PC-3 (cell line): ENCODE data around the gene ZNF366. TPM values are rescaled to one million over a fixed set of nuclear protein-coding genes. Genes with fewer than 3 reads are reported as not detected.

Source experiments
- ATAC-seq: fragments of 200-7000 bp; cut with Tn5 transposase; 2 replicates; pipeline ENCODE4 v1.9.1; 2020; ENCODE audit warnings: mild to moderate bottlenecking, moderate library complexity
- BruUV-seq: library from RNA; stranded (reverse); fragments of 400-500 nt; replicated peaks from 2 replicates; lab custom pipeline; 2021; lab: Mats Ljungman, UMichigan
- CTCF ChIA-PET: fragments of 300-600 bp; sonication (Branson Sonifier 250); formaldehyde crosslinking; loops from one replicate; lab custom pipeline; 2022; ENCODE audit warnings: antibody characterized with exemption; lab: Charles Lee
- POLR2A ChIA-PET: fragments of 300-600 bp; sonication (Branson Sonifier 250); formaldehyde crosslinking; loops from one replicate; lab custom pipeline; 2022; ENCODE audit warnings: antibody characterized with exemption; ENCODE audit not compliant: unreplicated experiment; lab: Charles Lee
- DNase-seq: peaks from one replicate; pipeline ENCODE4 v3.0.0-alpha.2; 2015
- H2AFZ ChIP-seq: fragments of 300-600 bp; sonication (generic); 2 replicates; pipeline ENCODE4 v1.6.0; 2016; ENCODE audit warnings: antibody characterized with exemption, low read length
- H3F3A ChIP-seq: fragments of 300-600 bp; sonication (generic); one replicate; pipeline ENCODE4 v1.6.0; 2017; ENCODE audit warnings: antibody characterized with exemption, low read length, control low read depth, mild to moderate bottlenecking; ENCODE audit not compliant: unreplicated experiment
- H3K27ac ChIP-seq: fragments of 300-600 bp; sonication (generic); 2 replicates; pipeline ENCODE4 v1.5.1; 2016; ENCODE audit warnings: mild to moderate bottlenecking, low read length
- H3K27me3 ChIP-seq: fragments of 300-600 bp; sonication (generic); 2 replicates; pipeline ENCODE4 v1.6.1; 2016; ENCODE audit warnings: low read length, mixed read lengths
- H3K36me3 ChIP-seq: fragments of 300-600 bp; sonication (generic); 2 replicates; pipeline ENCODE4 v1.6.1; 2016; ENCODE audit warnings: low read depth, mixed run types, low read length, mixed read lengths
- H3K4me1 ChIP-seq: fragments of 300-600 bp; sonication (generic); 2 replicates; pipeline ENCODE4 v1.5.1; 2016; ENCODE audit warnings: low read length; ENCODE audit not compliant: insufficient read depth
- H3K4me2 ChIP-seq: fragments of 300-600 bp; sonication (generic); 2 replicates; pipeline ENCODE4 v1.6.0; 2016; ENCODE audit warnings: low read length
- H3K4me3 ChIP-seq: fragments of 300-600 bp; sonication (generic); 2 replicates; pipeline ENCODE4 v1.5.1; 2016; ENCODE audit warnings: mild to moderate bottlenecking, low read length, mixed read lengths
- H3K79me2 ChIP-seq: fragments of 300-600 bp; sonication (generic); 2 replicates; pipeline ENCODE4 v1.6.1; 2017; ENCODE audit warnings: low read length, mixed read lengths
- H3K9ac ChIP-seq: fragments of 300-600 bp; sonication (generic); 2 replicates; pipeline ENCODE4 v1.6.0; 2016; ENCODE audit warnings: mild to moderate bottlenecking, low read length
- H3K9me2 ChIP-seq: fragments of 300-600 bp; sonication (generic); replicated peaks from 2 replicates; pipeline ENCODE4 v1.6.1; 2016; ENCODE audit warnings: mixed run types, low read length, mixed read lengths
- H3K9me3 ChIP-seq: fragments of 300-600 bp; sonication (generic); 2 replicates; pipeline ENCODE4 v1.6.1; 2016; ENCODE audit warnings: low read length, mixed read lengths
- H4K20me1 ChIP-seq: fragments of 300-600 bp; sonication (generic); 2 replicates; pipeline ENCODE4 v1.6.1; 2016; ENCODE audit warnings: low read length, mixed read lengths
- EZH2 ChIP-seq: fragments of 300-600 bp; sonication (generic); IDR thresholded peaks from one replicate; pipeline ENCODE4 v1.6.1; 2017; ENCODE audit warnings: antibody characterized with exemption, mild to moderate bottlenecking, low read length; ENCODE audit not compliant: unreplicated experiment
- EZH2phosphoT487 ChIP-seq: fragments of 300-600 bp; sonication (generic); IDR thresholded peaks from 2 replicates; pipeline ENCODE4 v1.6.1; 2018; ENCODE audit warnings: mild to moderate bottlenecking, antibody characterized with exemption, low read length, borderline replicate concordance
- intact Hi-C: fragments of 100-400 bp; cut with micrococcal nuclease; formaldehyde crosslinking; loops from 2 replicates; pipeline ENCODE4 v1.9.0; 2023
- total RNA-seq: library from RNA; depleted of rRNA; stranded (reverse); fragments of >200 nt; gene quantifications from 2 replicates; pipeline ENCODE4 v1.2.3, GENCODE V29; 2014
- TF ChIP-seq, protein P1 (sequence below): fragments of 300-600 bp; sonication (generic); conservative IDR thresholded peaks from 2 replicates; pipeline ENCODE4 v1.5.1; 2017; ENCODE audit warnings: antibody characterized with exemption, low read depth, mild to moderate bottlenecking, low read length

Gene ZNF366
- total RNA-seq, 1 experiment from 2014 or later: not detected

GRCh38 chr5:72488756-72489155 lies 18.5 kb downstream of the ZNF366 start:
- H3K9me2 ChIP-seq: no peaks in the 10 kb centered on the region
- no peak overlapping the region for H3K4me2 ChIP-seq
- no TSS peak for BruUV-seq
- H3K9me3 ChIP-seq: no peaks in the 10 kb centered on the region; the same call in 1 of the 2 replicates
- no peaks in the 10 kb centered on the region for H3F3A ChIP-seq
- no peaks in the 10 kb centered on the region for H4K20me1 ChIP-seq
- ChIA-PET CTCF (no interaction called here), POLR2A (no interaction called here)
- H3K79me2 ChIP-seq: no peaks in the 10 kb centered on the region
- ATAC-seq (no peak), DNase-seq (no peak)
- H2AFZ ChIP-seq: no peak overlapping the region
- no peak overlapping the region for H3K27ac ChIP-seq
- intact Hi-C loops: no loop called here
- no peaks in the 10 kb centered on the region for H3K36me3 ChIP-seq
- TF ChIP-seq EZH2 (no peak), EZH2phosphoT487 (no peak)
- TF ChIP-seq, protein P1, sequence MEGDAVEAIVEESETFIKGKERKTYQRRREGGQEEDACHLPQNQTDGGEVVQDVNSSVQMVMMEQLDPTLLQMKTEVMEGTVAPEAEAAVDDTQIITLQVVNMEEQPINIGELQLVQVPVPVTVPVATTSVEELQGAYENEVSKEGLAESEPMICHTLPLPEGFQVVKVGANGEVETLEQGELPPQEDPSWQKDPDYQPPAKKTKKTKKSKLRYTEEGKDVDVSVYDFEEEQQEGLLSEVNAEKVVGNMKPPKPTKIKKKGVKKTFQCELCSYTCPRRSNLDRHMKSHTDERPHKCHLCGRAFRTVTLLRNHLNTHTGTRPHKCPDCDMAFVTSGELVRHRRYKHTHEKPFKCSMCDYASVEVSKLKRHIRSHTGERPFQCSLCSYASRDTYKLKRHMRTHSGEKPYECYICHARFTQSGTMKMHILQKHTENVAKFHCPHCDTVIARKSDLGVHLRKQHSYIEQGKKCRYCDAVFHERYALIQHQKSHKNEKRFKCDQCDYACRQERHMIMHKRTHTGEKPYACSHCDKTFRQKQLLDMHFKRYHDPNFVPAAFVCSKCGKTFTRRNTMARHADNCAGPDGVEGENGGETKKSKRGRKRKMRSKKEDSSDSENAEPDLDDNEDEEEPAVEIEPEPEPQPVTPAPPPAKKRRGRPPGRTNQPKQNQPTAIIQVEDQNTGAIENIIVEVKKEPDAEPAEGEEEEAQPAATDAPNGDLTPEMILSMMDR: no peak
- H3K27me3 ChIP-seq: no peaks in the 10 kb centered on the region
- H3K4me1 ChIP-seq: no peaks in the 10 kb centered on the region
- no peak overlapping the region for H3K9ac ChIP-seq
- H3K4me3 ChIP-seq: no peak overlapping the region

GRCh38 chr5:72487177-72487576 lies 20.0 kb downstream of the ZNF366 start:
- Histone ChIP-seq H3K9ac (no peak overlapping the region), H3K79me2 (no peaks in the 10 kb centered on the region), H2AFZ (no peak overlapping the region), H3F3A (no peaks in the 10 kb centered on the region), H3K27me3 (no peaks in the 10 kb centered on the region), H3K9me3 (no peaks in the 10 kb centered on the region; the same call in 1 of the 2 replicates), H3K4me2 (no peak overlapping the region), H3K27ac (no peak overlapping the region), H4K20me1 (no peaks in the 10 kb centered on the region), H3K9me2 (no peaks in the 10 kb centered on the region), H3K4me1 (no peaks in the 10 kb centered on the region), H3K4me3 (no peak overlapping the region), H3K36me3 (no peaks in the 10 kb centered on the region)
- intact Hi-C loops: no loop called here
- TF ChIP-seq EZH2phosphoT487: no peak
- TF ChIP-seq EZH2: no peak
- TF ChIP-seq, protein P1: no peak
- no peak for ATAC-seq
- no peak for DNase-seq
- ChIA-PET POLR2A (no interaction called here), CTCF (no interaction called here)
- BruUV-seq: no TSS peak

DNA sequence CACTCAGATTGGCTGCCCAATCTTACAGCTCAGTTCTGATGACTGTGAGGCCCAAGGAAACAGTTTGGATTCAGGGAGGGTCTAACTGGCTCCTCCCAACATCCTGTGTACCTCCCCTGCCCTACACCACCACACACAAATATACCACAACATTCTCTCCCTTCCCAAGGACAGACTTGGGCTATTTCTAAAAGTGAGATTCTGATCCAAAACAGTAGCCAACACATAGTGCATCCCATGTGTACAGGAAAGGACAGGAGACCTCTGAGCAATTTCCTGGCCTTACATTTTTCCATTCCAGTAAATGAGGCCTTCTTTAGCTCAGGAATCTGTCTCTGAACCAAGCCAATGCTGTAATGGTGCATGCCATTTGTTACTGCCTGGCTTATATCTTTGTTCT lies 20.8 kb downstream of the ZNF366 start:
- BruUV-seq: no TSS peak
- no peaks in the 10 kb centered on the region; the same call in 1 of the 2 replicates for H3K9me3 ChIP-seq
- H3K9ac ChIP-seq: no peak overlapping the region
- no peak overlapping the region for H3K27ac ChIP-seq
- no peaks in the 10 kb centered on the region for H3K36me3 ChIP-seq
- no peak overlapping the region for H3K4me3 ChIP-seq
- TF ChIP-seq, protein P1: no peak
- no peak for TF ChIP-seq EZH2phosphoT487
- H2AFZ ChIP-seq: no peak overlapping the region
- H4K20me1 ChIP-seq: no peaks in the 10 kb centered on the region
- no peaks in the 10 kb centered on the region for H3K27me3 ChIP-seq
- intact Hi-C loops: no loop called here
- H3K9me2 ChIP-seq: no peaks in the 10 kb centered on the region
- DNase-seq: no peak
- ChIA-PET POLR2A (no interaction called here), CTCF (interaction anchor here (0.5 kb wide), 1 partner anchor 24 kb away, joined by 3 read pairs; no protein-coding TSS in a partner anchor)
- no peaks in the 10 kb centered on the region for H3K79me2 ChIP-seq
- H3K4me1 ChIP-seq: no peaks in the 10 kb centered on the region
- no peaks in the 10 kb centered on the region for H3F3A ChIP-seq
- no peak for ATAC-seq
- H3K4me2 ChIP-seq: no peak overlapping the region
